HG03378 (cell line): Measurements from ENCODE around the gene MERTK.

Experiments used
- ATAC-seq: cut with Tn5 transposase; IDR thresholded peaks from one replicate; pipeline ENCODE4 v1.9.1; 2021; ENCODE audit warnings: mild to moderate bottlenecking, moderate library complexity; ENCODE audit not compliant: unreplicated experiment

MERTK gene

GRCh38 chr2:111975053-111975552 is 76.7 kb downstream of the MERTK start:
- ATAC-seq, result no peak

- no peak for ATAC-seq
Measured at GRCh38 chr2:111975819-111976218, 77.4 kb downstream of the MERTK start.

- no peak for ATAC-seq
Measured at GRCh38 chr2:111977240-111977639, 78.8 kb downstream of the MERTK start.

GRCh38 chr2:111978452-111979170 is 80.2 kb downstream of the MERTK start:
- no peak for ATAC-seq

- no peak for ATAC-seq
Measured at GRCh38 chr2:111981666-111982065, 83.3 kb downstream of the MERTK start.

GRCh38 chr2:111982822-111983221 is 84.4 kb downstream of the MERTK start:
- ATAC-seq, result no peak

- ATAC-seq, result no peak
Measured at GRCh38 chr2:111983478-111984212, 85.2 kb downstream of the MERTK start.

- no peak for ATAC-seq
Measured at GRCh38 chr2:111984213-111984604, 85.8 kb downstream of the MERTK start.

- no peak for ATAC-seq
Measured at GRCh38 chr2:111985514-111985913, 87.1 kb downstream of the MERTK start.

- no peak for ATAC-seq
Measured at GRCh38 chr2:111986116-111986900, 87.9 kb downstream of the MERTK start.

GRCh38 chr2:111990375-111990774 is 92.0 kb downstream of the MERTK start:
- no peak for ATAC-seq

GRCh38 chr2:111990856-111991255 is 92.4 kb downstream of the MERTK start:
- ATAC-seq, result no peak

- ATAC-seq, result no peak
Measured at GRCh38 chr2:111994042-111994441, 95.6 kb downstream of the MERTK start.

- no peak for ATAC-seq
Measured at GRCh38 chr2:111995148-111995547, 96.7 kb downstream of the MERTK start.

- no peak for ATAC-seq
Measured at GRCh38 chr2:111999809-112000208, 101.4 kb downstream of the MERTK start.

- no peak for ATAC-seq
Measured at GRCh38 chr2:112000399-112001135, 102.2 kb downstream of the MERTK start.

GRCh38 chr2:112001136-112001715 is 102.8 kb downstream of the MERTK start:
- no peak for ATAC-seq

GRCh38 chr2:112001942-112002341 is 103.5 kb downstream of the MERTK start:
- no peak for ATAC-seq

GRCh38 chr2:112003576-112004252 is 105.3 kb downstream of the MERTK start:
- ATAC-seq, result no peak

GRCh38 chr2:112004253-112004645 is 105.8 kb downstream of the MERTK start:
- ATAC-seq, result no peak
